K562 (cell line): Measurements from ENCODE around the gene DCLK1. TPM values are rescaled to one million over a fixed set of nuclear protein-coding genes. Genes with fewer than 3 reads are reported as not detected.

Experiments
- ATAC-seq: fragments of 200-7000 bp; cut with Tn5 transposase; 3 replicates; pipeline ENCODE4 v1.9.1; 2020; ENCODE audit warnings: moderate library complexity
- BruUV-seq: library from RNA; stranded (reverse); fragments of 400-500 nt; replicated peaks from 2 replicates; lab custom pipeline; 2021; lab: Mats Ljungman, UMichigan
- CTCF ChIA-PET: fragments of 300-600 bp; formaldehyde crosslinking; extraction: SDS; loops from one replicate; lab custom pipeline; 2021; ENCODE audit warnings: low intra/inter-chr PET ratio; lab: Yijun Ruan, JAX
- POLR2A ChIA-PET: fragments of 300-600, 350-650 bp; sonication (Branson Sonifier 250); formaldehyde crosslinking; extraction: SDS; loops from one replicate; lab custom pipeline; 2021; ENCODE audit warnings: antibody characterized with exemption, inconsistent platforms; lab: Yijun Ruan, JAX
- DNase-seq, 4 experiments: peaks; one replicate each; pipeline versions ENCODE4 v3.0.0 to v3.0.0-alpha.2; 2011 to 2018; ENCODE audit warnings: low spot score in 3 of 4, mixed read lengths in 3 of 4; ENCODE audit errors: extremely low read depth in 1 of 4
- FAIRE-seq: peaks from 2 replicates; lab custom pipeline; 2011; peaks lifted over from hg19 to GRCh38; lab: Jason Lieb, UNC
- H2AFZ ChIP-seq: 2 replicates; pipeline ENCODE4 v1.6.0; 2011; ENCODE audit warnings: low read depth, low read length, control low read depth, inconsistent platforms
- H3K27ac ChIP-seq: fragments of 200-600 bp; 3 replicates; pipeline ENCODE4 v1.8.0; 2011; ENCODE audit warnings: low read depth, mild to moderate bottlenecking, control low read depth, inconsistent platforms, low read length, moderate library complexity, mixed read lengths; ENCODE audit errors: extremely low read depth
- H3K27me3 ChIP-seq, 2 experiments: fragments of 300-600 bp in 1 of 2; 2 replicates in 1 of 2; 3 replicates in 1 of 2; pipeline versions ENCODE4 v1.6.0 to v1.8.0; 2011; ENCODE audit warnings: inconsistent platforms in 2 of 2, low read length in 2 of 2, mild to moderate bottlenecking in 1 of 2, mixed read lengths in 1 of 2, moderate library complexity in 1 of 2; ENCODE audit not compliant: control insufficient read depth in 2 of 2, insufficient read depth in 2 of 2
- H3K36me3 ChIP-seq: fragments of 300-600 bp; 3 replicates; pipeline ENCODE4 v1.8.0; 2011; ENCODE audit warnings: mild to moderate bottlenecking, low read length, inconsistent platforms; ENCODE audit not compliant: control insufficient read depth, insufficient read depth
- H3K4me1 ChIP-seq, 2 experiments: fragments of 200-600 bp in 1 of 2; replicated peaks in 1 of 2; 2 replicates in 1 of 2; 3 replicates in 1 of 2; pipeline versions ENCODE4 v1.5.1 to v1.8.0; 2011; ENCODE audit warnings: inconsistent platforms in 2 of 2, low read length in 2 of 2, mild to moderate bottlenecking in 1 of 2, mixed read lengths in 1 of 2, moderate library complexity in 1 of 2; ENCODE audit not compliant: control insufficient read depth in 2 of 2, insufficient read depth in 2 of 2
- H3K4me2 ChIP-seq: 2 replicates; pipeline ENCODE4 v1.6.1; 2011; ENCODE audit warnings: low read length, control low read depth, inconsistent platforms, mixed read lengths; ENCODE audit not compliant: insufficient read depth
- H3K4me3 ChIP-seq: fragments of 200-600 bp; sonication (generic), shearing (Covaris generic); 2 replicates; pipeline ENCODE4 v1.5.1; 2016; ENCODE audit warnings: control low read depth, inconsistent platforms
- H3K79me2 ChIP-seq: fragments of 200-600 bp; 3 replicates; pipeline ENCODE4 v1.8.0; 2011; ENCODE audit warnings: low read length, inconsistent platforms; ENCODE audit not compliant: control insufficient read depth, insufficient read depth
- H3K9ac ChIP-seq, 2 experiments: 2 replicates each; pipeline versions ENCODE4 v1.6.0 to v1.6.1; 2011; ENCODE audit warnings: low read depth in 2 of 2, low read length in 2 of 2, control low read depth in 1 of 2, inconsistent platforms in 1 of 2, mild to moderate bottlenecking in 1 of 2, mixed read lengths in 1 of 2; ENCODE audit not compliant: insufficient read depth in 1 of 2
- H3K9me1 ChIP-seq: one replicate; pipeline ENCODE4 v1.6.0; 2011; ENCODE audit warnings: inconsistent platforms, mild to moderate bottlenecking, low read length, moderate library complexity; ENCODE audit not compliant: control insufficient read depth, insufficient read depth
- H3K9me3 ChIP-seq: replicated peaks from 2 replicates; pipeline ENCODE4 v1.5.1; 2011; ENCODE audit warnings: low read depth, low read length, inconsistent platforms; ENCODE audit not compliant: control insufficient read depth, insufficient read depth
- H4K20me1 ChIP-seq: replicated peaks from 2 replicates; pipeline ENCODE4 v1.6.1; 2011; ENCODE audit warnings: low read length, inconsistent platforms, mixed read lengths; ENCODE audit not compliant: control insufficient read depth, insufficient read depth
- KLF6 ChIP-seq: fragments of 250-450 bp; sonication (Bioruptor Pico); IDR thresholded peaks from 2 replicates; pipeline ENCODE4 v1.4.0; 2020; ENCODE audit warnings: mild to moderate bottlenecking, moderate library complexity, borderline replicate concordance
- MCM7 ChIP-seq, 2 experiments: fragments of 450-650 bp; IDR thresholded peaks; 2 replicates each; pipeline ENCODE4 v1.6.1; 2016 to 2018
- SRSF1 ChIP-seq: fragments of 200-400 bp; formaldehyde crosslinking; IDR thresholded peaks from 2 replicates; pipeline ENCODE4 v1.6.1; 2017; ENCODE audit warnings: mild to moderate bottlenecking, low read depth, low read length, moderate library complexity
- U2AF1 ChIP-seq: fragments of 200-400 bp; formaldehyde crosslinking; optimal IDR thresholded peaks from 2 replicates; pipeline ENCODE3; 2017; ENCODE audit warnings: mild to moderate bottlenecking, low read depth, low read length, moderate library complexity
- XRCC3 ChIP-seq: fragments of 450-650 bp; IDR thresholded peaks from 2 replicates; pipeline ENCODE4 v1.6.1; 2017; ENCODE audit warnings: mild to moderate bottlenecking, moderate library complexity
- ZNF232 ChIP-seq: sonication (generic); formaldehyde crosslinking; IDR thresholded peaks from 2 replicates; pipeline ENCODE4 v1.8.0; 2022; ENCODE audit warnings: mild to moderate bottlenecking, missing genetic modification reagents
- WGBS: fragments of 100-300 bp; shearing (Covaris generic); methylation state at CpG from one replicate; pipeline ENCODE4 v1.1.6; 2016; ENCODE audit warnings: low coverage, mixed read lengths; ENCODE audit not compliant: insufficient coverage; ENCODE audit errors: missing lambda C conversion rate; 5-methylcytosine and 5-hydroxymethylcytosine counted together
- in situ Hi-C: fragments of 300-500 bp; cut with MboI; formaldehyde crosslinking; loops from 4 replicates; pipeline ENCODE4 v1.15.0; 2018; ENCODE audit warnings: inconsistent platforms, mixed read lengths
- intact Hi-C: fragments of 100-400 bp; cut with micrococcal nuclease; formaldehyde crosslinking; loops from 2 replicates; pipeline ENCODE4 v1.14.2; 2022
- polyA plus RNA-seq, 8 experiments: library from polyadenylated mRNA; depleted of rRNA in 4 of 8; stranded (reverse) in 5 of 8; unstranded in 3 of 8; fragments of >200 nt; fragmentation: Nextera tagmentation in 2 of 8; fragmentation: Illumina TruSeq in 1 of 8; extraction: Ambion mirVana in 2 of 8; extraction: Trizol in 1 of 8; gene quantifications; 2 replicates each; pipeline versions ENCODE4 v1.2.1 to v1.2.3, GENCODE V29; 2011 to 2014; ENCODE audit warnings: inconsistent platforms in 1 of 8, missing spikeins in 1 of 8
- total RNA-seq, 7 experiments: library from RNA; depleted of rRNA in 6 of 7; stranded (reverse); fragments of >200 nt in 6 of 7; fragmentation: Illumina TruSeq in 2 of 7; extraction: Trizol in 2 of 7; gene quantifications; 2 replicates each; pipeline versions ENCODE4 v1.2.1 to v1.2.3, GENCODE V29; 2011 to 2021; ENCODE audit warnings: low replicate concordance in 1 of 7
- TF ChIP-seq, protein P1 (sequence below): fragments of 250-450 bp; sonication (Bioruptor Pico); IDR thresholded peaks from 2 replicates; pipeline ENCODE4 v1.8.0; 2021; ENCODE audit warnings: borderline replicate concordance, mild to moderate bottlenecking, moderate library complexity; ENCODE audit not compliant: poor library complexity, severe bottlenecking
- TF ChIP-seq, protein P2 (sequence below), 2 experiments: fragments of 450-650 bp; formaldehyde crosslinking in 1 of 2; IDR thresholded peaks; 2 replicates each; pipeline versions ENCODE4 v1.4.0 to v1.6.1; 2014 to 2020; ENCODE audit warnings: mild to moderate bottlenecking in 2 of 2, borderline replicate concordance in 1 of 2, low read depth in 1 of 2
- TF ChIP-seq, protein P3 (sequence below), 2 experiments: fragments of 450-650 bp; IDR thresholded peaks; 2 replicates each; pipeline ENCODE4 v1.6.1; 2016

The DCLK1 gene
- total and polyA plus RNA-seq, 9 of the 15 experiments (the other 6 are each of a cell fraction or from before 2014, with no cell fraction given), result 0.07 TPM; not detected in 8

DNA sequence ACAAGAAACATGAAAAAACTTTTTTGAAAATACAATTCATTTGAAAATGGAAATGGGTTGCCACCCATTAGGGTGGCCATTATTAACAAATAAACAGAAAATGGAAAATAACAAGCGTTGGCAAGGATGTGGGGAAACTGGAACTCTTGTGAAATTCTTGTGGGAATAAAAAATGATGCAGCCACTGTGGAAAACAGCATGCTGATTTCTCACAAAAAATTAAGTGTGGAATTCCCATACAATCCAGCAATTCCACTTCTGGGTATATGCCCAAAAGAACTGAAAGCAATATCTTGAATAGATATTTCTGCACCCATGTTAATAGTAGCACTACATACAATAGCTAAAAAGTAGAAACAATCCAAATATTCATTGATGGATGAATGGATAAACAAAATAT, 165.2 kb downstream of the DCLK1 start:
- no peak overlapping the region for H3K27ac ChIP-seq
- no peaks in the 10 kb centered on the region; a peak in 1 of 5 replicates for H3K4me1 ChIP-seq
- intact Hi-C loops, result no loop called here
- no peaks in the 10 kb centered on the region for H3K27me3 ChIP-seq
- TF ChIP-seq, protein P1, sequence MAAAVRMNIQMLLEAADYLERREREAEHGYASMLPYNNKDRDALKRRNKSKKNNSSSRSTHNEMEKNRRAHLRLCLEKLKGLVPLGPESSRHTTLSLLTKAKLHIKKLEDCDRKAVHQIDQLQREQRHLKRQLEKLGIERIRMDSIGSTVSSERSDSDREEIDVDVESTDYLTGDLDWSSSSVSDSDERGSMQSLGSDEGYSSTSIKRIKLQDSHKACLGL (CRISPR knock-in tag), result no peak
- TF ChIP-seq KLF6 (CRISPR knock-in tag) (no peak), MCM7 (IDR thresholded peaks at IDR 0.05) (no peak), U2AF1 (no peak), XRCC3 (no peak), SRSF1 (no peak), ZNF232 (CRISPR knock-in tag) (no peak)
- TF ChIP-seq, protein P2, sequence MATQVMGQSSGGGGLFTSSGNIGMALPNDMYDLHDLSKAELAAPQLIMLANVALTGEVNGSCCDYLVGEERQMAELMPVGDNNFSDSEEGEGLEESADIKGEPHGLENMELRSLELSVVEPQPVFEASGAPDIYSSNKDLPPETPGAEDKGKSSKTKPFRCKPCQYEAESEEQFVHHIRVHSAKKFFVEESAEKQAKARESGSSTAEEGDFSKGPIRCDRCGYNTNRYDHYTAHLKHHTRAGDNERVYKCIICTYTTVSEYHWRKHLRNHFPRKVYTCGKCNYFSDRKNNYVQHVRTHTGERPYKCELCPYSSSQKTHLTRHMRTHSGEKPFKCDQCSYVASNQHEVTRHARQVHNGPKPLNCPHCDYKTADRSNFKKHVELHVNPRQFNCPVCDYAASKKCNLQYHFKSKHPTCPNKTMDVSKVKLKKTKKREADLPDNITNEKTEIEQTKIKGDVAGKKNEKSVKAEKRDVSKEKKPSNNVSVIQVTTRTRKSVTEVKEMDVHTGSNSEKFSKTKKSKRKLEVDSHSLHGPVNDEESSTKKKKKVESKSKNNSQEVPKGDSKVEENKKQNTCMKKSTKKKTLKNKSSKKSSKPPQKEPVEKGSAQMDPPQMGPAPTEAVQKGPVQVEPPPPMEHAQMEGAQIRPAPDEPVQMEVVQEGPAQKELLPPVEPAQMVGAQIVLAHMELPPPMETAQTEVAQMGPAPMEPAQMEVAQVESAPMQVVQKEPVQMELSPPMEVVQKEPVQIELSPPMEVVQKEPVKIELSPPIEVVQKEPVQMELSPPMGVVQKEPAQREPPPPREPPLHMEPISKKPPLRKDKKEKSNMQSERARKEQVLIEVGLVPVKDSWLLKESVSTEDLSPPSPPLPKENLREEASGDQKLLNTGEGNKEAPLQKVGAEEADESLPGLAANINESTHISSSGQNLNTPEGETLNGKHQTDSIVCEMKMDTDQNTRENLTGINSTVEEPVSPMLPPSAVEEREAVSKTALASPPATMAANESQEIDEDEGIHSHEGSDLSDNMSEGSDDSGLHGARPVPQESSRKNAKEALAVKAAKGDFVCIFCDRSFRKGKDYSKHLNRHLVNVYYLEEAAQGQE (IDR thresholded peaks at IDR 0.05; ENCODE audit: borderline replicate concordance), result no peak
- TF ChIP-seq, protein P2 (CRISPR knock-in tag; IDR thresholded peaks at IDR 0.05; ENCODE audit: low read depth), result no peak
- TF ChIP-seq, protein P3, sequence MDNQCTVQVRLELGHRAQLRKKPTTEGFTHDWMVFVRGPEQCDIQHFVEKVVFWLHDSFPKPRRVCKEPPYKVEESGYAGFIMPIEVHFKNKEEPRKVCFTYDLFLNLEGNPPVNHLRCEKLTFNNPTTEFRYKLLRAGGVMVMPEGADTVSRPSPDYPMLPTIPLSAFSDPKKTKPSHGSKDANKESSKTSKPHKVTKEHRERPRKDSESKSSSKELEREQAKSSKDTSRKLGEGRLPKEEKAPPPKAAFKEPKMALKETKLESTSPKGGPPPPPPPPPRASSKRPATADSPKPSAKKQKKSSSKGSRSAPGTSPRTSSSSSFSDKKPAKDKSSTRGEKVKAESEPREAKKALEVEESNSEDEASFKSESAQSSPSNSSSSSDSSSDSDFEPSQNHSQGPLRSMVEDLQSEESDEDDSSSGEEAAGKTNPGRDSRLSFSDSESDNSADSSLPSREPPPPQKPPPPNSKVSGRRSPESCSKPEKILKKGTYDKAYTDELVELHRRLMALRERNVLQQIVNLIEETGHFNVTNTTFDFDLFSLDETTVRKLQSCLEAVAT (IDR thresholded peaks at IDR 0.05), result no peak
- DNase-seq (no peak), FAIRE-seq (no peak), ATAC-seq (no peak)
- H3K9me1 ChIP-seq, result no peaks in the 10 kb centered on the region
- BruUV-seq, result no TSS peak
- no peaks in the 10 kb centered on the region for H3K79me2 ChIP-seq
- no peak overlapping the region for H2AFZ ChIP-seq
- ChIA-PET CTCF (no interaction called here), POLR2A (no interaction called here)
- no peaks in the 10 kb centered on the region for H3K36me3 ChIP-seq
- no peaks in the 10 kb centered on the region for H4K20me1 ChIP-seq
- in situ Hi-C loops, result no loop called here
- no CpG with 5 or more reads among the region's 1 CpG for WGBS
- no peak overlapping the region for H3K4me2 ChIP-seq
- no peak overlapping the region for H3K9ac ChIP-seq
- no peaks in the 10 kb centered on the region for H3K9me3 ChIP-seq
- no peak overlapping the region for H3K4me3 ChIP-seq
